T-helper 2 cell (primary cell): ENCODE data around the gene PAPPA.

ENCODE experiments used
- DNase-seq, 5 experiments: peaks; one replicate each; pipeline versions ENCODE4 v3.0.0 to v3.0.0-alpha.2; 2012 to 2022
- total RNA-seq, 2 donors: gene quantifications; one replicate each; lab custom pipeline; 2026; lab: John Stamatoyannopoulos, UW

The PAPPA gene
- total RNA-seq: 0 to 0.07 reads per million in 2 donors

DNA sequence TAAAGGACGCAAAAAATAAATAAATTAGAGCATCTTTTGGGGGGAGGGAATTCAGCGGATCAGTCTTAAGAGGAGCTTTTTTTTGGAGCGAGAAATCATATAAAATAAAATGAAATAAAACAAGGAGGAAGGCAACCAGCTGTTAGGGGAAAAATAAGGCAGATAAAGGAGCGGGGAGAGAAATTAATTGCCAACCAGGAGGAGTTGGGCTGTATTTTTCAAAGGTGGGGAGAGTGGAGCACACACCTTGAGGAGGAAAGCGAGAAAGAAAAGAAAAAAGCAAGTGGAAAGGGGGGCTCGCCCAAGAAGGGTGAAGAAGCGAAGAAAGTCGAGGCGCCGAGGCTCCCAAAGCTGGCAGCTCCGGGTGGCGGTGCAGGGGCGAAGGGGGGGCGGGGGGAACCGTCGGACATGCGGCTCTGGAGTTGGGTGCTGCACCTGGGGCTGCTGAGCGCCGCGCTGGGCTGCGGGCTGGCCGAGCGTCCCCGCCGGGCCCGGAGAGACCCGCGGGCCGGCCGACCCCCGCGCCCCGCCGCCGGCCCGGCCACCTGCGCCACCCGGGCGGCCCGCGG, at the start of gene PAPPA:
PAPPA (plus strand) TSS at position 27 of the 569 bp plus-strand sequence; CDS start at position 409, 382 bp downstream.
- no peak for DNase-seq

- no peak for DNase-seq
Observed at GRCh38 chr9:116103976-116104820, 49.4 kb upstream of the PAPPA start.

GRCh38 chr9:116112236-116112635, 41.4 kb upstream of the PAPPA start:
- no peak for DNase-seq

DNA sequence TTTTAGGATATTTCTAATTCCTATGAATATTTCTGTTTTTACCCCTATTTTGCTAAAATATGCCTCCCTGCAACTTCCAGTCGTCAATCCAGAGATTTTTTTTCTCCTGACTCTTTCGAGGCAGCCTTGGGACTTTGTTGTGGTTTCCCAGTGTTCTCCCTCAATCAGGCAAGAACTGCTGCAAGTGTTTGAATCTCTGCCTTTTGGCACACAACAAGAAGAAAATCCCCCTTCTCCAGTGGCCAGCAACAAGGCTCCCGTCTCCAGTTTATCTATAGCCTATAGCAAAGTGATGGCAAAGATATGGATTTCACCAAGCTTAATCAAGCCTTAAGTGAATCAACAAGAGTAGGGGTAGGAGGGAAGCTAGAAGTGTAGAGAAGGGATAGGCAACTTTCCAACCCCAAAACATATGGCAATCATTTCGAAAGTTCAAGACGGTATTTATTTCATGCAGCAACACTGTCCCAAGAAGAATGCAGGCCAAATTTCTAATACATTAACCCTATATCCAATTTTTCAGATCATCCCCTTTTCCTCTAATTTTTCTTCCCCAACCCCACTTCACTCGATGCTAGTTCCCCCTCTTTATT, 37.7 kb upstream of the PAPPA start:
- DNase-seq: no peak

DNA sequence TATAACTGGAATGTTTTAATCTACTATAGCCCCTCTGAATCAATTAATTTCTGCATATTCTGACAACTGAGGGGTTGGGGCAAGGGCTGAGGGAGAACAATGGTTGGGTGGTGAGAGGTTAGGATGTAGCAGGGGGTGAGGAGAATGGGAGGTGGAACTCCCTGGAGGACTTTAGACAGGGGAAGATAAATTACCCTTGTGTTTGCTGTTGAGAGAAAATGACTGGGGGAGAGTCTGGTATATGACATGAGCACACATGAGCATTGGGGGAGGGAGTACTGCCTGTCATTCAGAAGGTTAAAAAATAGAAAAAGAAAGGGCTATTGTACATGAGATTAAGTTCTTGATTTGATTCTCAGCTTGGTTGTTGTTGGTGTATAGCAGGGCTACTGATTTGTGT, 37.2 kb upstream of the PAPPA start:
- no peak for DNase-seq

- no peak for DNase-seq
Observed at GRCh38 chr9:116123171-116123570, 30.4 kb upstream of the PAPPA start.

- DNase-seq: no peak
Observed at GRCh38 chr9:116124472-116125040, 29.0 kb upstream of the PAPPA start.

- no peak for DNase-seq
Observed at GRCh38 chr9:116133163-116133562, 20.4 kb upstream of the PAPPA start.

DNA sequence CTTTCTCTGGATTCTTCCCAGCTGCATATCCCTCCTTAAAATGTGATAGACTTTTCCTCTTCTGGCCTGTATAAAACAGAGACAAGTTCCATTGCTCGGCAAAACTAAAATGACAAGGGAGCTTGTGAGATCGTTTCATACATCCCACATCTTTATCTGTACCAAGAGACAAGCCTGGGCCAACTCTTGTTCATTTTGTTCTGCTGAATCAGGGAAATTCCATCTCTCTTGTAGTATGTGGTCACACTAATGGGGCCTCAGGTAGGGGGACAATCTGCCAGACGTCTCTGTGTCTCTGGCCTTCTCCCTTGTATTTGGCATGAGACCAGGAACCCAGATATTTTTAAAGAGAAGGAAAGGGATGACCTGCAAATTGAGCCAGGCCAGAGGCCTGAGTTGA, 18.6 kb upstream of the PAPPA start:
- no peak for DNase-seq

GRCh38 chr9:116137010-116137409, 16.6 kb upstream of the PAPPA start:
- DNase-seq: no peak

- no peak for DNase-seq
Observed at GRCh38 chr9:116137581-116137980, 16.0 kb upstream of the PAPPA start.

DNA sequence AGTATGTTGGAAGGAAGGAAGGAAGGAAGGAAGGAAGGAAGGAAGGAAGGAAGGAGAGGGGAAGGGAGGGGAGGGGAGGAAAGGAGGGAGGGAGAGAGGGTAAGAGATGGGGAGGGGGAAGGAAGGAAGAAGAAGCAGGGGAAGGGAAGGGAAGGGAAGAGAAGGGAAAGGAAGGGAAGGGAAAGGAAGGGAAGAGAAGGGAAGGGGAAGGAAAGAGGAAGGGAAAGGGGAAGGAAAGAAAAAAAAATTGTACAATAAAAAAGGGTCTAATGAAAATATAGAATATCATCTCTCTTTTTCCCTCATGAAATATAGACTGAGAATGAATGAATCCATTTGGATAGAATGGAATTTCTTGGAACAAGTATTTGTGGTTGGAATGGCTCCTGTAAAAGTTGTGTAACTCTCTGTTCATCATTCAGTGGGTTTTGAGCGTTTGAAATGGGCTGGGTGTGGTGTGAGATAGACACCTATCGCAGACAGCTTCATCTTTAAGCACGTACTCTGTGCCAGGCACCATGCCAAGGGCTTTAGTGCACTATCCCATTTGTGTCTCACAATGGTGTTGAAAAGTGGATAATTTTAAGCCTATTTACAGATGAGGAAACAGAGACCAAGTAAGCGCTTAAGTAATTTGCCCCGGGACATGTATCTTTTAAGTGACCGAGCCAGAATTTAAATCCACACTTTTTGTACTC, 11.6 kb upstream of the PAPPA start:
- no peak for DNase-seq

GRCh38 chr9:116142706-116143492, 10.7 kb upstream of the PAPPA start:
- no peak for DNase-seq

DNA sequence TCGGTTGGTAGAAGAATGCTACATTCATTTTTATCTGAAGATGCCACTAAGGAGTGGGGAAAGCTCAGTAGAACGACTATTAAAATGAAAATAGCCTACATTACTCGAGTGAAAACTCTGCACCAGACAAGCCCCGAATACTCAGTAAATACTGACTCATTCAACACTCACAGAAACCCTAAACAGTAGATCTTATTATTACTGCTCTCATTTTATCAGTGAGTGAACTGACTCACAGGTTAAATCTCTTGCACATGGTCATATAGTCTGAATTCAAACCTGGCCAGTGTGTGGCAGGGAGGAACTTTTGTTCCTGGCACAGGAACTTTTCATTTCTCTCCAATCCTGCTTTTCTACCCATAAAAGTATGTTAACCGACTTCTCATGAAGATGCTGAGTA, 9.6 kb upstream of the PAPPA start:
- no peak for DNase-seq

- DNase-seq: no peak
Observed at GRCh38 chr9:116144555-116144954, 9.0 kb upstream of the PAPPA start.

- no peak for DNase-seq
Observed at GRCh38 chr9:116145036-116145435, 8.6 kb upstream of the PAPPA start.

DNA sequence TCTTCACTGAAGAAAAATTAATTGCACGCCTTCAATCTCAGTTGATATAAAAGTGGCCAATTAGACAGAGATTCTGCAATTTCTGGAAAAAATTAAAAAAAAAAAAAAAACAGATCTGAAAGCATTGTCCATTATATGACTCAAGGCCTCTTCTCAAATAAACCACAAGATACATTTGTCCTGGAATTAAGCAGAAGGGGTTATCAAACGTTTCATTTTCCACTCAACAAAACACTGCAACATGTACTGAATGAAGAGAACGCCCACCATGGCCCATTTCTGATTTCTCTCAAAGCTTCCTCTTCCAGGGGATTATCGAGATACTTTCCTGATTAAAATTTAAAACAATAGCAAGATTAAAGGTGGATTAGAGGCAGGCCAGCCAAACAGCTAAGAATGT, 5.8 kb upstream of the PAPPA start:
- no peak for DNase-seq

- DNase-seq: peak in 1 of 5 experiments; percentile 9
Observed at GRCh38 chr9:116149844-116150243, 3.7 kb upstream of the PAPPA start.

- DNase-seq: no peak
Observed at GRCh38 chr9:116151199-116151598, 2.4 kb upstream of the PAPPA start.

DNA sequence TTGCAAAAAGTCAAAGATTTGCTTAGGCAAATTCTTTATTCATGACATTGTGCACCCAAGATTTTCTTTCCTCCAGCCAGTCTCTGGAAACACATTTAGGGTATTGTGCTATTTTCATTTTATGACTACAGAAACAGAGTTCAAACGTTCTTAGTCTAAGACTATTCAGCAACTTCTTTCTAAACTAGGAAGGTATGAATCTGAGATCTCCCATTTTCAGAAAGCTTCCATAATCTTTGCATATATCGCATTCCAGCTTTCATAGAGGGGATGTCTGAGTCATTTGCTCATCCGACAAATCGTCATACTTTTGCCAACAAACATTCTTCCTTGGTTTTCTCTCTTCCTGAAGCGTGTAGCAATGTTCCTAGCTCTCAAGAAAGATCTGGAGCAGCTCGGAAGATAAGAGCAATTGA, 1.6 kb upstream of the PAPPA start:
- DNase-seq: no peak

GRCh38 chr9:116152390-116152789, 1.2 kb upstream of the PAPPA start:
- DNase-seq: no peak
